K562 (cell line): ENCODE data around the gene SLC12A6. TPM values are rescaled to one million over a fixed set of nuclear protein-coding genes. Genes with fewer than 3 reads are reported as not detected.

Experiments
- ARHGAP35 ChIP-seq: fragments of 450-650 bp; IDR thresholded peaks from 2 replicates; pipeline ENCODE4 v1.6.1; 2018; ENCODE audit not compliant: partially characterized antibody
- BCL6 ChIP-seq: fragments of 250-450 bp; sonication (Bioruptor Pico); IDR thresholded peaks from 2 replicates; pipeline ENCODE4 v1.4.0; 2020
- BHLHE40 ChIP-seq: IDR thresholded peaks from 2 replicates; pipeline ENCODE4 v1.6.1; 2011; ENCODE audit warnings: low read length, improper control_type of control experiment
- ETV1 ChIP-seq: fragments of 450-650 bp; conservative IDR thresholded peaks from 2 replicates; pipeline ENCODE4 v1.6.1; 2016; ENCODE audit warnings: missing genetic modification characterization, control low read depth, low read depth, missing compliant biosample characterization
- NCOA4 ChIP-seq: fragments of 450-650 bp; IDR thresholded peaks from 2 replicates; pipeline ENCODE4 v1.6.1; 2018; ENCODE audit warnings: mild to moderate bottlenecking; ENCODE audit not compliant: partially characterized antibody
- TAF9B ChIP-seq: fragments of 450-650 bp; IDR thresholded peaks from 2 replicates; pipeline ENCODE4 v1.6.1; 2018; ENCODE audit warnings: mild to moderate bottlenecking; ENCODE audit not compliant: partially characterized antibody
- ZNF224 ChIP-seq: sonication (generic); formaldehyde crosslinking; IDR thresholded peaks from 2 replicates; pipeline ENCODE4 v1.8.0; 2022; ENCODE audit warnings: mild to moderate bottlenecking, missing genetic modification reagents
- polyA plus RNA-seq, 8 experiments: library from polyadenylated mRNA; depleted of rRNA in 4 of 8; stranded (reverse) in 5 of 8; unstranded in 3 of 8; fragments of >200 nt; fragmentation: Nextera tagmentation in 2 of 8; fragmentation: Illumina TruSeq in 1 of 8; extraction: Ambion mirVana in 2 of 8; extraction: Trizol in 1 of 8; gene quantifications; 2 replicates each; pipeline versions ENCODE4 v1.2.1 to v1.2.3, GENCODE V29; 2011 to 2014; ENCODE audit warnings: inconsistent platforms in 1 of 8, missing spikeins in 1 of 8
- total RNA-seq, 7 experiments: library from RNA; depleted of rRNA in 6 of 7; stranded (reverse); fragments of >200 nt in 6 of 7; fragmentation: Illumina TruSeq in 2 of 7; extraction: Trizol in 2 of 7; gene quantifications; 2 replicates each; pipeline versions ENCODE4 v1.2.1 to v1.2.3, GENCODE V29; 2011 to 2021; ENCODE audit warnings: low replicate concordance in 1 of 7
- TF ChIP-seq, protein P1 (sequence below): IDR thresholded peaks from 2 replicates; pipeline ENCODE4 v1.6.1; 2011; ENCODE audit warnings: borderline replicate concordance, low read depth, mild to moderate bottlenecking, moderate library complexity, low read length; ENCODE audit not compliant: insufficient read depth, poor library complexity, severe bottlenecking
- TF ChIP-seq, protein P2 (sequence below): sonication (generic); formaldehyde crosslinking; IDR thresholded peaks from 2 replicates; pipeline ENCODE4 v1.8.1; 2022; ENCODE audit warnings: missing genetic modification reagents
- TF ChIP-seq, protein P3 (sequence below): fragments of 450-650 bp; formaldehyde crosslinking; conservative IDR thresholded peaks from 2 replicates; pipeline ENCODE4 v1.4.0; 2022; ENCODE audit warnings: mild to moderate bottlenecking, missing genetic modification characterization
- TF ChIP-seq, protein P4 (sequence below): fragments of 250-450 bp; sonication (Bioruptor Pico); IDR thresholded peaks from 2 replicates; pipeline ENCODE4 v1.8.0; 2021; ENCODE audit warnings: moderate library complexity, mild to moderate bottlenecking, inconsistent platforms
- TF ChIP-seq, protein P5 (sequence below): sonication (generic); formaldehyde crosslinking; IDR thresholded peaks from 2 replicates; pipeline ENCODE4 v1.8.0; 2023; ENCODE audit warnings: mild to moderate bottlenecking, missing genetic modification reagents

The SLC12A6 gene
- total and polyA plus RNA-seq, 9 of the 15 experiments (the other 6 are each of a cell fraction or from before 2014, with no cell fraction given), result 1.4 to 16.4 (median 6.7) TPM

DNA sequence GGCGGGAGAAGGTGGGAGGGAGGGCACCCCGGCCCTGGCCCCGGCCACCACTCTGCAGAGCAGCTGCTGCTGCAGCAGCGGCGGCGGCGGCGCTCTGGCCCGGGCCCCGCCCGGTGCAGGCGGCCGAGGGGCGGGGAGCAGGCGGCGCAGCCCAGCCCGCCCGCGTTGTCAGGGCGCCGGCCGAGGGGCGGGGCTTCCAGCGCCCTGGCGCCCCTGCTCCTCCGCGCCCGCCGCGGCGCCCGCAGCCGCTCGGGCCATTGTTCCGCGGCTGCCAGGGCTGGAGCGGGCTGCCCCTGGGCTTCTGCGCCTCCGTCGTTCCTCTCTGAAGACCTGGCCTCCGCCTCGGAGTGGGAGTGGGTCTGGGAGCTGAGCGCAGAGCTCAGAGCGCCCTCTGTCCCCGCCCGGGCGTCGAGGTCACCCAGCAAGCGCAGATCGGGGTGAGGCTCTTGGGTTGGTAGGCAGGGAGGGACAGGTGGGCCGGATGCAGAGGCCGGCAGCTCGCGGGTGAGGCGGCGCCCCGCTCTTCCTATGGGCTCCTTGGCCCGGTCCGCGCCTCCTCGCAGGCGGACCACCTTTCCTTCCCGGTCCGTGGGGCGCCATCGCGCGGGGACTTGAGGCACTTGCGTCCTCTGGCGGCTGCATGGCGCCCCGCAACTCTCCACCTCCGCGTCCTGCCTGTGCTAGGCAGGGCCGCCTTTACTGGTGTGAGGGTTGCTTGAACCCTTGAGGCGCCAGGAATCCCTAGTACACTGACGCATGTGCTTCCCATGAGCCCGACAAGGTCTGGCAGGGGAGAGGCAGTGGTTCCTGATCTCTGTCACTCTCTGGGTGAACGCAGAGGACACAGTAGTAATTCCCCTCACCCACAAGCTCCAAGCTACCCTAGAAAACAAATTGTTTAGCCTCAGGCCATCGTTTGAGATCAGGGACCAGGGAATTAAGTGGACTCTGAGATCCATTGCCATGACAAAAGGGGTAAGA lies 29.8 kb upstream of the SLC12A6 start, which contains the start of gene LPCAT4 (continued):
- TF ChIP-seq BHLHE40 (0 out of 2 replicates have a peak, but pooled peaks have one; percentile 8), NCOA4 (no peak), ZNF224 (CRISPR knock-in tag) (no peak), ETV1 (tag) (peak; percentile 51; the same call in 1 of the 2 replicates), ARHGAP35 (no peak), TAF9B (peak; percentile 64), BCL6 (CRISPR knock-in tag) (no peak)
- TF ChIP-seq, protein P1, sequence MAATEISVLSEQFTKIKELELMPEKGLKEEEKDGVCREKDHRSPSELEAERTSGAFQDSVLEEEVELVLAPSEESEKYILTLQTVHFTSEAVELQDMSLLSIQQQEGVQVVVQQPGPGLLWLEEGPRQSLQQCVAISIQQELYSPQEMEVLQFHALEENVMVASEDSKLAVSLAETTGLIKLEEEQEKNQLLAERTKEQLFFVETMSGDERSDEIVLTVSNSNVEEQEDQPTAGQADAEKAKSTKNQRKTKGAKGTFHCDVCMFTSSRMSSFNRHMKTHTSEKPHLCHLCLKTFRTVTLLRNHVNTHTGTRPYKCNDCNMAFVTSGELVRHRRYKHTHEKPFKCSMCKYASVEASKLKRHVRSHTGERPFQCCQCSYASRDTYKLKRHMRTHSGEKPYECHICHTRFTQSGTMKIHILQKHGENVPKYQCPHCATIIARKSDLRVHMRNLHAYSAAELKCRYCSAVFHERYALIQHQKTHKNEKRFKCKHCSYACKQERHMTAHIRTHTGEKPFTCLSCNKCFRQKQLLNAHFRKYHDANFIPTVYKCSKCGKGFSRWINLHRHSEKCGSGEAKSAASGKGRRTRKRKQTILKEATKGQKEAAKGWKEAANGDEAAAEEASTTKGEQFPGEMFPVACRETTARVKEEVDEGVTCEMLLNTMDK, result peak; percentile 83
- TF ChIP-seq, protein P2, sequence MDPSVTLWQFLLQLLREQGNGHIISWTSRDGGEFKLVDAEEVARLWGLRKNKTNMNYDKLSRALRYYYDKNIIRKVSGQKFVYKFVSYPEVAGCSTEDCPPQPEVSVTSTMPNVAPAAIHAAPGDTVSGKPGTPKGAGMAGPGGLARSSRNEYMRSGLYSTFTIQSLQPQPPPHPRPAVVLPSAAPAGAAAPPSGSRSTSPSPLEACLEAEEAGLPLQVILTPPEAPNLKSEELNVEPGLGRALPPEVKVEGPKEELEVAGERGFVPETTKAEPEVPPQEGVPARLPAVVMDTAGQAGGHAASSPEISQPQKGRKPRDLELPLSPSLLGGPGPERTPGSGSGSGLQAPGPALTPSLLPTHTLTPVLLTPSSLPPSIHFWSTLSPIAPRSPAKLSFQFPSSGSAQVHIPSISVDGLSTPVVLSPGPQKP, result no peak
- TF ChIP-seq, protein P3, sequence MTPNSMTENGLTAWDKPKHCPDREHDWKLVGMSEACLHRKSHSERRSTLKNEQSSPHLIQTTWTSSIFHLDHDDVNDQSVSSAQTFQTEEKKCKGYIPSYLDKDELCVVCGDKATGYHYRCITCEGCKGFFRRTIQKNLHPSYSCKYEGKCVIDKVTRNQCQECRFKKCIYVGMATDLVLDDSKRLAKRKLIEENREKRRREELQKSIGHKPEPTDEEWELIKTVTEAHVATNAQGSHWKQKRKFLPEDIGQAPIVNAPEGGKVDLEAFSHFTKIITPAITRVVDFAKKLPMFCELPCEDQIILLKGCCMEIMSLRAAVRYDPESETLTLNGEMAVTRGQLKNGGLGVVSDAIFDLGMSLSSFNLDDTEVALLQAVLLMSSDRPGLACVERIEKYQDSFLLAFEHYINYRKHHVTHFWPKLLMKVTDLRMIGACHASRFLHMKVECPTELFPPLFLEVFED (CRISPR knock-in tag), result no peak
- TF ChIP-seq, protein P4, sequence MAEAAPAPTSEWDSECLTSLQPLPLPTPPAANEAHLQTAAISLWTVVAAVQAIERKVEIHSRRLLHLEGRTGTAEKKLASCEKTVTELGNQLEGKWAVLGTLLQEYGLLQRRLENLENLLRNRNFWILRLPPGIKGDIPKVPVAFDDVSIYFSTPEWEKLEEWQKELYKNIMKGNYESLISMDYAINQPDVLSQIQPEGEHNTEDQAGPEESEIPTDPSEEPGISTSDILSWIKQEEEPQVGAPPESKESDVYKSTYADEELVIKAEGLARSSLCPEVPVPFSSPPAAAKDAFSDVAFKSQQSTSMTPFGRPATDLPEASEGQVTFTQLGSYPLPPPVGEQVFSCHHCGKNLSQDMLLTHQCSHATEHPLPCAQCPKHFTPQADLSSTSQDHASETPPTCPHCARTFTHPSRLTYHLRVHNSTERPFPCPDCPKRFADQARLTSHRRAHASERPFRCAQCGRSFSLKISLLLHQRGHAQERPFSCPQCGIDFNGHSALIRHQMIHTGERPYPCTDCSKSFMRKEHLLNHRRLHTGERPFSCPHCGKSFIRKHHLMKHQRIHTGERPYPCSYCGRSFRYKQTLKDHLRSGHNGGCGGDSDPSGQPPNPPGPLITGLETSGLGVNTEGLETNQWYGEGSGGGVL (CRISPR knock-in tag), result no peak
- TF ChIP-seq, protein P5, sequence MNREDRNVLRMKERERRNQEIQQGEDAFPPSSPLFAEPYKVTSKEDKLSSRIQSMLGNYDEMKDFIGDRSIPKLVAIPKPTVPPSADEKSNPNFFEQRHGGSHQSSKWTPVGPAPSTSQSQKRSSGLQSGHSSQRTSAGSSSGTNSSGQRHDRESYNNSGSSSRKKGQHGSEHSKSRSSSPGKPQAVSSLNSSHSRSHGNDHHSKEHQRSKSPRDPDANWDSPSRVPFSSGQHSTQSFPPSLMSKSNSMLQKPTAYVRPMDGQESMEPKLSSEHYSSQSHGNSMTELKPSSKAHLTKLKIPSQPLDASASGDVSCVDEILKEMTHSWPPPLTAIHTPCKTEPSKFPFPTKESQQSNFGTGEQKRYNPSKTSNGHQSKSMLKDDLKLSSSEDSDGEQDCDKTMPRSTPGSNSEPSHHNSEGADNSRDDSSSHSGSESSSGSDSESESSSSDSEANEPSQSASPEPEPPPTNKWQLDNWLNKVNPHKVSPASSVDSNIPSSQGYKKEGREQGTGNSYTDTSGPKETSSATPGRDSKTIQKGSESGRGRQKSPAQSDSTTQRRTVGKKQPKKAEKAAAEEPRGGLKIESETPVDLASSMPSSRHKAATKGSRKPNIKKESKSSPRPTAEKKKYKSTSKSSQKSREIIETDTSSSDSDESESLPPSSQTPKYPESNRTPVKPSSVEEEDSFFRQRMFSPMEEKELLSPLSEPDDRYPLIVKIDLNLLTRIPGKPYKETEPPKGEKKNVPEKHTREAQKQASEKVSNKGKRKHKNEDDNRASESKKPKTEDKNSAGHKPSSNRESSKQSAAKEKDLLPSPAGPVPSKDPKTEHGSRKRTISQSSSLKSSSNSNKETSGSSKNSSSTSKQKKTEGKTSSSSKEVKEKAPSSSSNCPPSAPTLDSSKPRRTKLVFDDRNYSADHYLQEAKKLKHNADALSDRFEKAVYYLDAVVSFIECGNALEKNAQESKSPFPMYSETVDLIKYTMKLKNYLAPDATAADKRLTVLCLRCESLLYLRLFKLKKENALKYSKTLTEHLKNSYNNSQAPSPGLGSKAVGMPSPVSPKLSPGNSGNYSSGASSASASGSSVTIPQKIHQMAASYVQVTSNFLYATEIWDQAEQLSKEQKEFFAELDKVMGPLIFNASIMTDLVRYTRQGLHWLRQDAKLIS (CRISPR knock-in tag), result peak; percentile 84; the same call in 1 of the 2 replicates
